GM18508 (cell line): ENCODE data around the gene NIBAN1.

ENCODE experiments used
- ATAC-seq: cut with Tn5 transposase; IDR thresholded peaks from one replicate; pipeline ENCODE4 v1.9.1; 2021; ENCODE audit warnings: moderate number of reproducible peaks; ENCODE audit not compliant: insufficient read depth, unreplicated experiment

Gene NIBAN1

GRCh38 chr1:184947497-184948256 is 26.6 kb downstream of the NIBAN1 start:
- no peak for ATAC-seq

- no peak for ATAC-seq
Measured at GRCh38 chr1:184945678-184946412, 28.5 kb downstream of the NIBAN1 start.

GRCh38 chr1:184945029-184945428 is 29.3 kb downstream of the NIBAN1 start:
- ATAC-seq, result no peak

GRCh38 chr1:184943998-184944397 is 30.3 kb downstream of the NIBAN1 start:
- ATAC-seq, result no peak

GRCh38 chr1:184941735-184942134 is 32.6 kb downstream of the NIBAN1 start:
- peak; percentile 68 for ATAC-seq

GRCh38 chr1:184941410-184941733 is 32.9 kb downstream of the NIBAN1 start:
- peak; percentile 5 for ATAC-seq

GRCh38 chr1:184940694-184941409 is 33.5 kb downstream of the NIBAN1 start:
- ATAC-seq, result no peak

- no peak for ATAC-seq
Measured at GRCh38 chr1:184940226-184940625, 34.1 kb downstream of the NIBAN1 start.

- no peak for ATAC-seq
Measured at GRCh38 chr1:184937729-184938128, 36.6 kb downstream of the NIBAN1 start.

GRCh38 chr1:184935920-184936798 is 38.1 kb downstream of the NIBAN1 start:
- no peak for ATAC-seq

GRCh38 chr1:184933944-184934343 is 40.4 kb downstream of the NIBAN1 start:
- ATAC-seq, result no peak

- no peak for ATAC-seq
Measured at GRCh38 chr1:184932319-184932718, 42.0 kb downstream of the NIBAN1 start.

- ATAC-seq, result no peak
Measured at GRCh38 chr1:184931566-184931965, 42.7 kb downstream of the NIBAN1 start.

- ATAC-seq, result no peak
Measured at GRCh38 chr1:184930645-184931044, 43.7 kb downstream of the NIBAN1 start.

- no peak for ATAC-seq
Measured at GRCh38 chr1:184930232-184930631, 44.1 kb downstream of the NIBAN1 start.

GRCh38 chr1:184929711-184930202 is 44.6 kb downstream of the NIBAN1 start:
- ATAC-seq, result no peak

GRCh38 chr1:184928394-184928793 is 45.9 kb downstream of the NIBAN1 start:
- ATAC-seq, result no peak
